Measurements from ENCODE around the gene C3orf52.

DNA sequence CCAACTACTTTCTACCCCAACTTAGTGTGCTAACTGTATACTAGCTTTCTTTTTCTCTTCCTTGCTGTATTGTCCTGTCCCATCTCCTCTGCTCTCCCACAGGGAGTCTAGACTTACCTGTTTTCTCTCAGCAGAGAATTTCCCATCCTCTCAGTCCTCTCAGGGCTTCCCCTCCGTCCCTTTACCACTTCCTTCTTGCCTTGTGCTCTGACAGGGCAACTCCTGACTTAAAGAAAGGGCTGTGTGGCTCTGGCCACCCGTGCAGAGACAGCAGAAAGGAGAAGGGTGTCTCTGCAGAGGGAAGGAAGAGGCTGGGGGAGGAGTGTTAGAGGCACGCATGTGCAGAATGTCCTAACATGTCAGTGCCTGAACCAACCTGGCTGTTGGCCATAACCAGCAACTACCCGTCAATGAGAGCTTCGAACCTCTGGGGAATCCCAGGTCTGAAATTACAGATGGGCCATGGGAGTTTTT is 46.8 kb downstream of the C3orf52 start, which contains the start of gene GCSAM:
- no peak for TF ChIP-seq EZH2 (IDR thresholded peaks at IDR 0.05; ENCODE audit: borderline replicate concordance, low read length)
- TF ChIP-seq, protein P1, sequence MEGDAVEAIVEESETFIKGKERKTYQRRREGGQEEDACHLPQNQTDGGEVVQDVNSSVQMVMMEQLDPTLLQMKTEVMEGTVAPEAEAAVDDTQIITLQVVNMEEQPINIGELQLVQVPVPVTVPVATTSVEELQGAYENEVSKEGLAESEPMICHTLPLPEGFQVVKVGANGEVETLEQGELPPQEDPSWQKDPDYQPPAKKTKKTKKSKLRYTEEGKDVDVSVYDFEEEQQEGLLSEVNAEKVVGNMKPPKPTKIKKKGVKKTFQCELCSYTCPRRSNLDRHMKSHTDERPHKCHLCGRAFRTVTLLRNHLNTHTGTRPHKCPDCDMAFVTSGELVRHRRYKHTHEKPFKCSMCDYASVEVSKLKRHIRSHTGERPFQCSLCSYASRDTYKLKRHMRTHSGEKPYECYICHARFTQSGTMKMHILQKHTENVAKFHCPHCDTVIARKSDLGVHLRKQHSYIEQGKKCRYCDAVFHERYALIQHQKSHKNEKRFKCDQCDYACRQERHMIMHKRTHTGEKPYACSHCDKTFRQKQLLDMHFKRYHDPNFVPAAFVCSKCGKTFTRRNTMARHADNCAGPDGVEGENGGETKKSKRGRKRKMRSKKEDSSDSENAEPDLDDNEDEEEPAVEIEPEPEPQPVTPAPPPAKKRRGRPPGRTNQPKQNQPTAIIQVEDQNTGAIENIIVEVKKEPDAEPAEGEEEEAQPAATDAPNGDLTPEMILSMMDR (conservative IDR thresholded peaks at IDR 0.05 in 1 of 2, IDR thresholded peaks at IDR 0.05 in 1 of 2; ENCODE audit: extremely low read depth in 1 of 2, insufficient read depth in 1 of 2, low read depth in 1 of 2, low read length in 2 of 2) = no peak
